Liver (tissue), 9 donors: ENCODE measurements around the gene VEPH1. TPM values are rescaled to one million over a fixed set of nuclear protein-coding genes. Genes with fewer than 3 reads are reported as not detected.

ENCODE experiments used
- DNase-seq: peaks from one replicate; pipeline ENCODE4 v3.0.0-alpha.2; 2017; ENCODE audit warnings: low spot score
- H3K27ac ChIP-seq, 2 donors: one replicate each; pipeline ENCODE4 v1.7.0; 2013; ENCODE audit warnings: inconsistent platforms in 2 of 2, low read length in 2 of 2, control low read depth in 1 of 2, low read depth in 1 of 2, mild to moderate bottlenecking in 1 of 2
- H3K27me3 ChIP-seq, 4 donors: one replicate each; pipeline versions ENCODE4 v1.6.1 to v1.7.0; 2013; ENCODE audit warnings: low read length in 3 of 4, inconsistent platforms in 1 of 4, mild to moderate bottlenecking in 1 of 4, moderate library complexity in 1 of 4; ENCODE audit not compliant: control insufficient read depth in 4 of 4, insufficient read depth in 4 of 4
- H3K36me3 ChIP-seq, 4 donors: one replicate each; pipeline versions ENCODE4 v1.6.1 to v1.7.0; 2013; ENCODE audit warnings: low read length in 3 of 4, mild to moderate bottlenecking in 3 of 4, low read depth in 1 of 4, moderate library complexity in 1 of 4; ENCODE audit not compliant: control insufficient read depth in 4 of 4, insufficient read depth in 3 of 4
- H3K4me1 ChIP-seq, 4 donors: one replicate each; pipeline versions ENCODE4 v1.6.1 to v1.7.0; 2013; ENCODE audit warnings: low read length in 3 of 4, mild to moderate bottlenecking in 3 of 4, moderate library complexity in 1 of 4; ENCODE audit not compliant: control insufficient read depth in 4 of 4, insufficient read depth in 4 of 4
- H3K4me3 ChIP-seq, 3 donors: one replicate each; pipeline versions ENCODE4 v1.6.1 to v1.7.0; 2013; ENCODE audit warnings: low read length in 3 of 3, control low read depth in 1 of 3, low read depth in 1 of 3, mild to moderate bottlenecking in 1 of 3
- H3K9ac ChIP-seq, 2 donors: one replicate each; pipeline ENCODE4 v1.7.0; 2013; ENCODE audit warnings: low read length in 2 of 2, mild to moderate bottlenecking in 2 of 2, moderate library complexity in 2 of 2, control low read depth in 1 of 2, low read depth in 1 of 2
- H3K9me3 ChIP-seq, 4 donors: one replicate each; pipeline versions ENCODE4 v1.6.1 to v1.7.0; 2013; ENCODE audit warnings: low read length in 3 of 4; ENCODE audit not compliant: control insufficient read depth in 4 of 4
- ATF3 ChIP-seq: IDR thresholded peaks from 2 replicates; pipeline ENCODE4 v1.6.1; 2016; ENCODE audit warnings: antibody characterized with exemption
- CTCF ChIP-seq: fragments of 150-350 bp; IDR thresholded peaks from 2 replicates; pipeline ENCODE4 v1.5.1; 2017; ENCODE audit warnings: improper control_type of control experiment, low read depth, low read length; ENCODE audit not compliant: missing input control
- EGR1 ChIP-seq, 2 donors: IDR thresholded peaks; 2 replicates each; pipeline ENCODE4 v1.6.1; 2016 to 2018; ENCODE audit warnings: antibody characterized with exemption in 2 of 2, low read depth in 2 of 2
- FOXA1 ChIP-seq: IDR thresholded peaks from 2 replicates; pipeline ENCODE4 v1.6.1; 2016; ENCODE audit warnings: antibody characterized with exemption
- FOXA2 ChIP-seq: IDR thresholded peaks from 2 replicates; pipeline ENCODE4 v1.6.1; 2016; ENCODE audit warnings: antibody characterized with exemption
- GABPA ChIP-seq, 2 donors: IDR thresholded peaks in 1 of 2; conservative IDR thresholded peaks in 1 of 2; 2 replicates each; pipeline ENCODE4 v1.6.1; 2016; ENCODE audit warnings: antibody characterized with exemption in 2 of 2, mild to moderate bottlenecking in 1 of 2, moderate library complexity in 1 of 2
- HNF4G ChIP-seq: IDR thresholded peaks from 2 replicates; pipeline ENCODE4 v1.6.1; 2016; ENCODE audit warnings: antibody characterized with exemption
- JUND ChIP-seq, 2 donors: IDR thresholded peaks; 2 replicates each; pipeline ENCODE4 v1.6.1; 2016; ENCODE audit warnings: antibody characterized with exemption in 2 of 2
- MAX ChIP-seq: IDR thresholded peaks from 2 replicates; pipeline ENCODE4 v1.6.1; 2016; ENCODE audit warnings: antibody characterized with exemption
- RAD21 ChIP-seq, 2 donors: IDR thresholded peaks; 2 replicates each; pipeline ENCODE4 v1.6.1; 2016; ENCODE audit warnings: antibody characterized with exemption in 2 of 2, mild to moderate bottlenecking in 2 of 2
- REST ChIP-seq: IDR thresholded peaks from 2 replicates; pipeline ENCODE4 v1.6.1; 2016; ENCODE audit warnings: antibody characterized with exemption, mild to moderate bottlenecking
- SP1 ChIP-seq: IDR thresholded peaks from 2 replicates; pipeline ENCODE4 v1.6.1; 2018; ENCODE audit warnings: antibody characterized with exemption, mild to moderate bottlenecking
- TAF1 ChIP-seq: conservative IDR thresholded peaks from 2 replicates; pipeline ENCODE4 v1.6.1; 2016; ENCODE audit warnings: antibody characterized with exemption, mild to moderate bottlenecking
- YY1 ChIP-seq: IDR thresholded peaks from 2 replicates; pipeline ENCODE4 v1.6.1; 2016; ENCODE audit warnings: antibody characterized with exemption, mild to moderate bottlenecking
- WGBS: extraction: QIAGEN DNeasy Blood & Tissue Kit; methylation state at CpG from one replicate; pipeline ENCODE4 v1.1.7; 2013; 5-methylcytosine and 5-hydroxymethylcytosine counted together
- polyA plus RNA-seq, 2 donors: library from polyadenylated mRNA; stranded (reverse) in 1 of 2; unstranded in 1 of 2; fragments of 200-250 nt in 1 of 2; fragments of >200 nt in 1 of 2; fragmentation: Nextera tagmentation in 1 of 2; extraction: Ambion mirVana in 1 of 2; gene quantifications; one replicate each; pipeline versions ENCODE4 v1.2.1 to v1.2.3, GENCODE V29; 2013 to 2015
- total RNA-seq, 2 donors: library from RNA; depleted of rRNA; stranded (reverse); fragments of >200 nt; gene quantifications; one replicate each; pipeline ENCODE4 v1.2.3, GENCODE V29; 2014
- donor health status: healthy.
- donor health status: healthy.
- donor health status: healthy.
- donor health status: healthy.
- donor health status: healthy.

VEPH1 gene
- total and polyA plus RNA-seq, 4 donors = 0.60 to 3.3 (median 1.2) TPM

GRCh38 chr3:157416347-157417087 lies 86.7 kb downstream of the VEPH1 start:
- Histone ChIP-seq H3K36me3 (no peaks in the 10 kb centered on the region), H3K9ac (no peak overlapping the region), H3K27ac (no peak overlapping the region), H3K4me3 (no peak overlapping the region), H3K27me3 (no peaks in the 10 kb centered on the region), H3K4me1 (no peaks in the 10 kb centered on the region), H3K9me3 (peaks cover 0 to 3% (median 0%) of the 10 kb centered on the region in 4 donors)
- no peak for DNase-seq
- no peak for TF ChIP-seq EGR1 (IDR thresholded peaks at IDR 0.05; ENCODE audit: low read depth in 2 of 2)
- TF ChIP-seq SP1 = no peak
- TF ChIP-seq REST = no peak
- WGBS = 72% methylated on average over 3 of the region's 3 CpGs

- Histone ChIP-seq H3K4me3 (no peak overlapping the region), H3K36me3 (no peaks in the 10 kb centered on the region), H3K27me3 (no peaks in the 10 kb centered on the region), H3K4me1 (no peaks in the 10 kb centered on the region), H3K9ac (no peak overlapping the region), H3K9me3 (peaks cover 0 to 2% (median 0%) of the 10 kb centered on the region in 4 donors), H3K27ac (no peak overlapping the region)
- DNase-seq = no peak
- TF ChIP-seq CTCF (no peak), FOXA2 (no peak), FOXA1 (no peak), YY1 (no peak), EGR1 (IDR thresholded peaks at IDR 0.05; ENCODE audit: low read depth in 2 of 2) (no peak)
Measured at GRCh38 chr3:157414861-157415260, 88.4 kb downstream of the VEPH1 start.

- WGBS = 84% methylated on average over 1 of the region's 1 CpG
- Histone ChIP-seq H3K4me1 (no peaks in the 10 kb centered on the region), H3K4me3 (no peak overlapping the region), H3K27ac (no peak overlapping the region), H3K9ac (no peak overlapping the region), H3K9me3 (peaks cover 0 to 2% (median 0%) of the 10 kb centered on the region in 4 donors), H3K27me3 (no peaks in the 10 kb centered on the region), H3K36me3 (no peaks in the 10 kb centered on the region)
- DNase-seq = no peak
- no peak for TF ChIP-seq YY1
- no peak for TF ChIP-seq RAD21 (IDR thresholded peaks at IDR 0.05)
- TF ChIP-seq HNF4G = no peak
- no peak for TF ChIP-seq GABPA (IDR thresholded peaks at IDR 0.05 in 1 of 2, conservative IDR thresholded peaks at IDR 0.05 in 1 of 2)
- no peak for TF ChIP-seq SP1
- TF ChIP-seq EGR1 (IDR thresholded peaks at IDR 0.05; ENCODE audit: low read depth in 2 of 2) = no peak
- no peak for TF ChIP-seq CTCF
- no peak for TF ChIP-seq FOXA2
- no peak for TF ChIP-seq TAF1
- no peak for TF ChIP-seq ATF3
- TF ChIP-seq MAX = no peak
- TF ChIP-seq JUND (IDR thresholded peaks at IDR 0.05) = no peak
Measured at GRCh38 chr3:157412323-157412855, 90.8 kb downstream of the VEPH1 start.
